HepG2 (cell line): ENCODE data around the gene ZKSCAN5. TPM values are rescaled to one million over a fixed set of nuclear protein-coding genes. Genes with fewer than 3 reads are reported as not detected.
A peak's percentile ranks its signal among the peaks of the same experiment; 100 is the strongest.

Experiments
- CREB1 ChIP-seq, 2 experiments: fragments of 450-650 bp in 1 of 2; IDR thresholded peaks; 2 replicates each; pipeline ENCODE4 v1.6.1; 2016 to 2017; ENCODE audit warnings: control low read depth in 1 of 2, mild to moderate bottlenecking in 1 of 2, missing compliant biosample characterization in 1 of 2, missing genetic modification characterization in 1 of 2
- GATA4 ChIP-seq: sonication (generic); IDR thresholded peaks from 2 replicates; pipeline ENCODE4 v1.6.1; 2016; ENCODE audit warnings: antibody characterized with exemption, low read depth, borderline replicate concordance
- IKZF4 ChIP-seq: sonication (generic); formaldehyde crosslinking; IDR thresholded peaks from 2 replicates; pipeline ENCODE4 v1.5.1; 2020; ENCODE audit warnings: borderline replicate concordance, mild to moderate bottlenecking, low read depth, missing genetic modification reagents; ENCODE audit errors: not compliant biosample characterization
- KAT8 ChIP-seq: IDR thresholded peaks from 2 replicates; pipeline ENCODE4 v1.6.1; 2016; ENCODE audit warnings: missing genetic modification reagents, missing compliant biosample characterization
- NFKBIZ ChIP-seq: IDR thresholded peaks from 2 replicates; pipeline ENCODE4 v1.6.1; 2018; ENCODE audit warnings: missing genetic modification reagents, missing compliant biosample characterization
- NR2C2 ChIP-seq: sonication (generic); formaldehyde crosslinking; IDR thresholded peaks from 2 replicates; pipeline ENCODE4 v1.4.0; 2020; ENCODE audit warnings: missing genetic modification reagents, mild to moderate bottlenecking, moderate library complexity, borderline replicate concordance
- PAWR ChIP-seq: sonication (generic); formaldehyde crosslinking; IDR thresholded peaks from 2 replicates; pipeline ENCODE4 v1.4.0; 2020; ENCODE audit warnings: missing genetic modification reagents, mild to moderate bottlenecking, borderline replicate concordance
- POLR2AphosphoS5 ChIP-seq: IDR thresholded peaks from 2 replicates; pipeline ENCODE4 v1.6.1; 2012; ENCODE audit warnings: low read depth, low read length
- RBAK ChIP-seq: sonication (generic); formaldehyde crosslinking; IDR thresholded peaks from 2 replicates; pipeline ENCODE4 v1.5.1; 2020; ENCODE audit warnings: mild to moderate bottlenecking, missing genetic modification reagents
- RFX1 ChIP-seq: fragments of 450-650 bp; IDR thresholded peaks from 2 replicates; pipeline ENCODE4 v1.6.1; 2017
- TAF1 ChIP-seq: sonication (generic); formaldehyde crosslinking; IDR thresholded peaks from 2 replicates; pipeline ENCODE4 v1.4.0; 2020; ENCODE audit warnings: missing genetic modification reagents
- TAF15 ChIP-seq: fragments of 200-400 bp; formaldehyde crosslinking; IDR thresholded peaks from one replicate; pipeline ENCODE4 v1.6.1; 2018; ENCODE audit warnings: mild to moderate bottlenecking, low read depth, low read length; ENCODE audit not compliant: poor library complexity, severe bottlenecking
- ZBTB2 ChIP-seq: sonication (generic); formaldehyde crosslinking; IDR thresholded peaks from 2 replicates; pipeline ENCODE4 v1.8.0; 2022; ENCODE audit warnings: low read depth, missing genetic modification reagents
- ZBTB3 ChIP-seq: sonication (generic); formaldehyde crosslinking; IDR thresholded peaks from 2 replicates; pipeline ENCODE4 v1.4.0; 2020; ENCODE audit warnings: low read depth, mild to moderate bottlenecking, moderate library complexity, missing genetic modification reagents, borderline replicate concordance
- ZIK1 ChIP-seq: sonication (generic); formaldehyde crosslinking; IDR thresholded peaks from 2 replicates; pipeline ENCODE4 v1.5.0; 2020; ENCODE audit warnings: mild to moderate bottlenecking, low read depth, missing genetic modification reagents, borderline replicate concordance
- ZNF12 ChIP-seq: sonication (generic); formaldehyde crosslinking; IDR thresholded peaks from 2 replicates; pipeline ENCODE4 v1.5.0; 2020; ENCODE audit warnings: missing genetic modification reagents
- ZNF33B ChIP-seq: sonication (generic); formaldehyde crosslinking; IDR thresholded peaks from 2 replicates; pipeline ENCODE4 v1.5.1; 2020; ENCODE audit warnings: mild to moderate bottlenecking, missing genetic modification reagents
- ZNF44 ChIP-seq: sonication (generic); formaldehyde crosslinking; IDR thresholded peaks from 2 replicates; pipeline ENCODE4 v1.5.1; 2020; ENCODE audit warnings: mild to moderate bottlenecking, missing genetic modification reagents
- ZNF558 ChIP-seq: sonication (generic); formaldehyde crosslinking; IDR thresholded peaks from 2 replicates; pipeline ENCODE4 v1.9.0; 2022; ENCODE audit warnings: mild to moderate bottlenecking, missing genetic modification reagents, borderline replicate concordance
- polyA plus RNA-seq, 8 experiments: library from polyadenylated mRNA; depleted of rRNA in 3 of 8; stranded (reverse) in 7 of 8; unstranded in 1 of 8; fragments of >200 nt; fragmentation: Illumina TruSeq in 4 of 8; extraction: Trizol in 4 of 8; gene quantifications; 2 replicates each; pipeline versions ENCODE4 v1.2.1 to v1.2.3, GENCODE V29; 2011 to 2016; ENCODE audit warnings: low read depth in 4 of 8, missing spikeins in 1 of 8, mixed read lengths in 1 of 8; ENCODE audit not compliant: insufficient read depth in 1 of 8
- total RNA-seq, 5 experiments: library from RNA; depleted of rRNA; stranded (reverse); fragments of >200 nt; fragmentation: Illumina TruSeq; extraction: Trizol; gene quantifications; 2 replicates each; pipeline ENCODE4 v1.2.3, GENCODE V29; 2016; ENCODE audit warnings: low read depth in 1 of 5
- TF ChIP-seq, protein P1 (sequence below), 2 experiments: sonication (generic) in 1 of 2; formaldehyde crosslinking in 1 of 2; IDR thresholded peaks; 2 replicates each; pipeline versions ENCODE4 v1.5.1 to v1.6.1; 2011 to 2020; ENCODE audit warnings: borderline replicate concordance in 1 of 2, low read depth in 1 of 2, low read length in 1 of 2, mild to moderate bottlenecking in 1 of 2, missing genetic modification reagents in 1 of 2, moderate library complexity in 1 of 2
- TF ChIP-seq, protein P2 (sequence below): sonication (generic); formaldehyde crosslinking; IDR thresholded peaks from 2 replicates; pipeline ENCODE4 v1.5.1; 2020; ENCODE audit warnings: missing genetic modification reagents, mild to moderate bottlenecking, borderline replicate concordance
- TF ChIP-seq, protein P3 (sequence below): sonication (generic); formaldehyde crosslinking; IDR thresholded peaks from 2 replicates; pipeline ENCODE4 v1.4.0; 2020; ENCODE audit warnings: missing genetic modification reagents

ZKSCAN5 gene
- total and polyA plus RNA-seq, 2 of the 13 experiments (the other 11 are each of a cell fraction or from before 2014, with no cell fraction given): 5.5 to 11.7 TPM

GRCh38 chr7:99499721-99500636, 4.5 kb upstream of the ZKSCAN5 start, which contains the start of gene ZNF394 (continued):
- TF ChIP-seq, protein P1, sequence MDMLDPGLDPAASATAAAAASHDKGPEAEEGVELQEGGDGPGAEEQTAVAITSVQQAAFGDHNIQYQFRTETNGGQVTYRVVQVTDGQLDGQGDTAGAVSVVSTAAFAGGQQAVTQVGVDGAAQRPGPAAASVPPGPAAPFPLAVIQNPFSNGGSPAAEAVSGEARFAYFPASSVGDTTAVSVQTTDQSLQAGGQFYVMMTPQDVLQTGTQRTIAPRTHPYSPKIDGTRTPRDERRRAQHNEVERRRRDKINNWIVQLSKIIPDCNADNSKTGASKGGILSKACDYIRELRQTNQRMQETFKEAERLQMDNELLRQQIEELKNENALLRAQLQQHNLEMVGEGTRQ (IDR thresholded peaks at IDR 0.05; ENCODE audit: low read depth, low read length): no peak
- TF ChIP-seq, protein P1 (CRISPR knock-in tag; IDR thresholded peaks at IDR 0.05; ENCODE audit: borderline replicate concordance): peak; percentile 56
- no peak for TF ChIP-seq RFX1
- peak; percentile 87 for TF ChIP-seq TAF1 (CRISPR knock-in tag)
- TF ChIP-seq CREB1 (IDR thresholded peaks at IDR 0.05): peak; percentile 94
- TF ChIP-seq CREB1 (CRISPR knock-in tag; IDR thresholded peaks at IDR 0.05): peak; percentile 99
- no peak for TF ChIP-seq RBAK (CRISPR knock-in tag)
- TF ChIP-seq, protein P2, sequence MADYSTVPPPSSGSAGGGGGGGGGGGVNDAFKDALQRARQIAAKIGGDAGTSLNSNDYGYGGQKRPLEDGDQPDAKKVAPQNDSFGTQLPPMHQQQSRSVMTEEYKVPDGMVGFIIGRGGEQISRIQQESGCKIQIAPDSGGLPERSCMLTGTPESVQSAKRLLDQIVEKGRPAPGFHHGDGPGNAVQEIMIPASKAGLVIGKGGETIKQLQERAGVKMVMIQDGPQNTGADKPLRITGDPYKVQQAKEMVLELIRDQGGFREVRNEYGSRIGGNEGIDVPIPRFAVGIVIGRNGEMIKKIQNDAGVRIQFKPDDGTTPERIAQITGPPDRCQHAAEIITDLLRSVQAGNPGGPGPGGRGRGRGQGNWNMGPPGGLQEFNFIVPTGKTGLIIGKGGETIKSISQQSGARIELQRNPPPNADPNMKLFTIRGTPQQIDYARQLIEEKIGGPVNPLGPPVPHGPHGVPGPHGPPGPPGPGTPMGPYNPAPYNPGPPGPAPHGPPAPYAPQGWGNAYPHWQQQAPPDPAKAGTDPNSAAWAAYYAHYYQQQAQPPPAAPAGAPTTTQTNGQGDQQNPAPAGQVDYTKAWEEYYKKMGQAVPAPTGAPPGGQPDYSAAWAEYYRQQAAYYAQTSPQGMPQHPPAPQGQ (CRISPR knock-in tag): no peak
- no peak for TF ChIP-seq ZBTB3
- TF ChIP-seq ZNF558 (CRISPR knock-in tag): peak; percentile 38
- no peak for TF ChIP-seq PAWR (CRISPR knock-in tag)
- TF ChIP-seq ZBTB2: 0 out of 2 replicates have a peak, but pooled peaks have one; percentile 68
- peak; percentile 50; the same call in 1 of the 2 replicates for TF ChIP-seq NFKBIZ (CRISPR knock-in tag)
- TF ChIP-seq IKZF4 (CRISPR knock-in tag): peak; percentile 34
- TF ChIP-seq, protein P3, sequence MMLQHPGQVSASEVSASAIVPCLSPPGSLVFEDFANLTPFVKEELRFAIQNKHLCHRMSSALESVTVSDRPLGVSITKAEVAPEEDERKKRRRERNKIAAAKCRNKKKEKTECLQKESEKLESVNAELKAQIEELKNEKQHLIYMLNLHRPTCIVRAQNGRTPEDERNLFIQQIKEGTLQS: no peak
- peak; percentile 91 for TF ChIP-seq POLR2AphosphoS5
- peak; percentile 35; the same call in 1 of the 2 replicates for TF ChIP-seq ZIK1 (CRISPR knock-in tag)
- no peak for TF ChIP-seq TAF15
- 0 out of 2 replicates have a peak, but pooled peaks have one; percentile 55 for TF ChIP-seq ZNF44 (CRISPR knock-in tag)
- peak; percentile 37; the same call in 1 of the 2 replicates for TF ChIP-seq ZNF12 (CRISPR knock-in tag)
- peak; percentile 84; the same call in 1 of the 2 replicates for TF ChIP-seq ZNF33B (CRISPR knock-in tag)
- TF ChIP-seq KAT8 (CRISPR knock-in tag): peak; percentile 98
- peak; percentile 93 for TF ChIP-seq NR2C2 (CRISPR knock-in tag)
- TF ChIP-seq GATA4: no peak
